Mammary epithelial cell (primary cell): ENCODE data around the gene LEFTY2.

Experiments used
- CTCF ChIP-seq, 2 donors: IDR thresholded peaks in 1 of 2; conservative IDR thresholded peaks in 1 of 2; 2 replicates each; pipeline ENCODE4 v1.5.1; 2011 to 2012; ENCODE audit warnings: inconsistent platforms in 2 of 2, low read length in 2 of 2, mild to moderate bottlenecking in 2 of 2, control low read depth in 1 of 2, low read depth in 1 of 2; ENCODE audit not compliant: insufficient read depth in 1 of 2; ENCODE audit errors: extremely low read depth in 1 of 2
- EZH2 ChIP-seq: IDR thresholded peaks from 2 replicates; pipeline ENCODE4 v1.6.1; 2012; ENCODE audit warnings: low read length, inconsistent platforms, borderline replicate concordance

DNA sequence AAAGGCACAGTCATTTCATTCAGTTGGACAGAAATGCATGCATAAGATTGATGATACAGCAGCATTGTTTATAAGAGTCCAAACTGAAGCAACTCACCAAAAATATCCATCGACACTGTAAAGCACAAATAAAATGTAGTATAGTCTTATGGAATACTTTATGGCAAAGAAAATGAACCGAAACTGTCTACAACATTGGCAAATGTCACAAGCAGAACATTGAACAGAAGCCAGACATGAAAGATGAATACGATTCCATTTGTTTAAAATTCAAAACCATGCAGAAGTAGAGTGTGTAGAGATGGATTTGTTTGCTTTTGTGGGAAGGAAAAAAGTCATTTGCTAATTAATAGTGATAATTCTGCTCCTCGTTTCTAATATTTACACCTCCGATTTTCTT, 44.5 kb downstream of the LEFTY2 start:
- TF ChIP-seq CTCF (conservative IDR thresholded peaks at IDR 0.05 in 1 of 2, IDR thresholded peaks at IDR 0.05 in 1 of 2; ENCODE audit: extremely low read depth in 1 of 2, insufficient read depth in 1 of 2, low read depth in 1 of 2, low read length in 2 of 2): no peak
- no peak for TF ChIP-seq EZH2
